Hepatocyte (in vitro differentiated cells): ENCODE measurements around the gene RTRAF.

ENCODE experiments used
- EZH2 ChIP-seq: fragments of 200-600 bp; sonication (generic); IDR thresholded peaks from 2 replicates; pipeline ENCODE4 v1.6.1; 2016; ENCODE audit warnings: antibody characterized with exemption, mild to moderate bottlenecking, borderline replicate concordance
- TF ChIP-seq, protein P1 (sequence below): fragments of 200-600 bp; sonication (generic); IDR thresholded peaks from 2 replicates; pipeline ENCODE4 v1.5.1; 2016; ENCODE audit warnings: antibody characterized with exemption, mild to moderate bottlenecking; ENCODE audit not compliant: poor library complexity

DNA sequence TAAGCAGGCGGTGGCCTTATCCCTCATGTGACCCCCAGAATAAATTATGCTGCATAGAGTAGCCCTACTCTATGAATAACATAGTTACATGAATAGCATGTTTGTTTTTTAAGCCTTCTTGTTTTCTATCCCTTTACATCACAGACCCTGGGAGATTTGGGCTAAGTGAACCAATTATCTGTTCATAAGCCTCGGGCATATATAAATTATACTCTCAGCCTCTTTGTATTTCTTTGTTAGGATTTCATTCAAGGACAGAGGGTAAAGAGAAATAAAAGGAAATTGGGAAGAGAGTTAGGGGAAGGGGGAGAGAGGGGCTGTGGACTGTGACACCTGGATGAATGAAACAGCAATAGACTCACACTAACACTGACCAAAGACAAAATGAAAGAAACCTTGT is 35.3 kb upstream of the RTRAF start:
- TF ChIP-seq EZH2, result no peak
- TF ChIP-seq, protein P1, sequence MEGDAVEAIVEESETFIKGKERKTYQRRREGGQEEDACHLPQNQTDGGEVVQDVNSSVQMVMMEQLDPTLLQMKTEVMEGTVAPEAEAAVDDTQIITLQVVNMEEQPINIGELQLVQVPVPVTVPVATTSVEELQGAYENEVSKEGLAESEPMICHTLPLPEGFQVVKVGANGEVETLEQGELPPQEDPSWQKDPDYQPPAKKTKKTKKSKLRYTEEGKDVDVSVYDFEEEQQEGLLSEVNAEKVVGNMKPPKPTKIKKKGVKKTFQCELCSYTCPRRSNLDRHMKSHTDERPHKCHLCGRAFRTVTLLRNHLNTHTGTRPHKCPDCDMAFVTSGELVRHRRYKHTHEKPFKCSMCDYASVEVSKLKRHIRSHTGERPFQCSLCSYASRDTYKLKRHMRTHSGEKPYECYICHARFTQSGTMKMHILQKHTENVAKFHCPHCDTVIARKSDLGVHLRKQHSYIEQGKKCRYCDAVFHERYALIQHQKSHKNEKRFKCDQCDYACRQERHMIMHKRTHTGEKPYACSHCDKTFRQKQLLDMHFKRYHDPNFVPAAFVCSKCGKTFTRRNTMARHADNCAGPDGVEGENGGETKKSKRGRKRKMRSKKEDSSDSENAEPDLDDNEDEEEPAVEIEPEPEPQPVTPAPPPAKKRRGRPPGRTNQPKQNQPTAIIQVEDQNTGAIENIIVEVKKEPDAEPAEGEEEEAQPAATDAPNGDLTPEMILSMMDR, result no peak
